K562 (cell line): ENCODE data around the gene BCO1. TPM values are rescaled to one million over a fixed set of nuclear protein-coding genes. Genes with fewer than 3 reads are reported as not detected.

Experiments used
- ADNP ChIP-seq: fragments of 200-800 bp; sonication (Bioruptor generic); IDR thresholded peaks from 2 replicates; pipeline ENCODE4 v1.6.1; 2016; ENCODE audit warnings: missing genetic modification characterization, missing compliant biosample characterization
- CCNT2 ChIP-seq: IDR thresholded peaks from 2 replicates; pipeline ENCODE4 v1.6.1; 2011; ENCODE audit warnings: borderline replicate concordance, low read depth, mild to moderate bottlenecking, moderate library complexity, mixed read lengths, low read length; ENCODE audit not compliant: insufficient read length; ENCODE audit errors: extremely low read depth
- CGGBP1 ChIP-seq: fragments of 250-450 bp; sonication (Bioruptor Pico); IDR thresholded peaks from 2 replicates; pipeline ENCODE4 v1.9.0; 2021; ENCODE audit warnings: mild to moderate bottlenecking
- CHD4 ChIP-seq: fragments of 200-600 bp; sonication (generic); IDR thresholded peaks from 3 replicates; pipeline ENCODE4 v1.6.1; 2012; ENCODE audit warnings: low read depth, mild to moderate bottlenecking, mixed read lengths, low read length, inconsistent platforms; ENCODE audit not compliant: insufficient read depth, insufficient replicate concordance, poor library complexity, severe bottlenecking
- ETS2 ChIP-seq: IDR thresholded peaks from 2 replicates; pipeline ENCODE4 v1.6.1; 2016; ENCODE audit warnings: borderline replicate concordance, missing genetic modification characterization, mild to moderate bottlenecking, moderate library complexity, missing compliant biosample characterization; ENCODE audit not compliant: poor library complexity, severe bottlenecking
- HDAC1 ChIP-seq, 2 experiments: fragments of 450-650 bp; IDR thresholded peaks; 2 replicates each; pipeline ENCODE4 v1.6.1; 2016 to 2017; ENCODE audit warnings: inconsistent platforms in 1 of 2, mild to moderate bottlenecking in 1 of 2, moderate library complexity in 1 of 2
- MAFF ChIP-seq: IDR thresholded peaks from 2 replicates; pipeline ENCODE4 v1.6.1; 2012; ENCODE audit warnings: low read length, improper control_type of control experiment
- NFE2 ChIP-seq: IDR thresholded peaks from 2 replicates; pipeline ENCODE4 v1.6.1; 2014; ENCODE audit warnings: antibody characterized with exemption, low read depth
- NFXL1 ChIP-seq: fragments of 450-650 bp; formaldehyde crosslinking; IDR thresholded peaks from 2 replicates; pipeline ENCODE4 v1.4.0; 2021; ENCODE audit warnings: mild to moderate bottlenecking
- NR0B1 ChIP-seq: fragments of 450-650 bp; IDR thresholded peaks from one replicate; pipeline ENCODE4 v1.6.1; 2018; ENCODE audit warnings: mild to moderate bottlenecking, moderate library complexity; ENCODE audit not compliant: partially characterized antibody
- NR2F6 ChIP-seq: fragments of 450-650 bp; formaldehyde crosslinking; IDR thresholded peaks from 2 replicates; pipeline ENCODE4 v1.4.0; 2020; ENCODE audit warnings: mild to moderate bottlenecking
- PPARD ChIP-seq: fragments of 250-450 bp; sonication (Bioruptor Pico); IDR thresholded peaks from 2 replicates; pipeline ENCODE4 v1.8.0; 2022; ENCODE audit warnings: inconsistent platforms, mild to moderate bottlenecking, moderate library complexity
- RBM39 ChIP-seq: fragments of 200-400 bp; formaldehyde crosslinking; optimal IDR thresholded peaks from 2 replicates; pipeline ENCODE3; 2018; ENCODE audit warnings: low read depth, low read length
- RFX5 ChIP-seq: IDR thresholded peaks from 2 replicates; pipeline ENCODE4 v1.6.1; 2011; ENCODE audit warnings: low read depth, mild to moderate bottlenecking, improper control_type of control experiment, low read length
- SIX5 ChIP-seq, 2 experiments: IDR thresholded peaks; 2 replicates each; pipeline ENCODE4 v1.6.1; 2011; ENCODE audit warnings: low read length in 2 of 2, borderline replicate concordance in 1 of 2, low read depth in 1 of 2, mild to moderate bottlenecking in 1 of 2, moderate library complexity in 1 of 2; ENCODE audit not compliant: insufficient read depth in 1 of 2
- SMARCA5 ChIP-seq: fragments of 450-650 bp; IDR thresholded peaks from 2 replicates; pipeline ENCODE4 v1.6.1; 2016
- SRSF1 ChIP-seq: fragments of 200-400 bp; formaldehyde crosslinking; IDR thresholded peaks from 2 replicates; pipeline ENCODE4 v1.6.1; 2017; ENCODE audit warnings: mild to moderate bottlenecking, low read depth, low read length, moderate library complexity
- STAT5A ChIP-seq: IDR thresholded peaks from 2 replicates; pipeline ENCODE4 v1.6.1; 2012; ENCODE audit warnings: low read length, inconsistent platforms, borderline replicate concordance
- STAT5B ChIP-seq: fragments of 250-450 bp; sonication (Bioruptor Pico); IDR thresholded peaks from 2 replicates; pipeline ENCODE4 v1.8.0; 2021; ENCODE audit warnings: mild to moderate bottlenecking, inconsistent platforms
- TARDBP ChIP-seq: fragments of 450-650 bp; IDR thresholded peaks from 2 replicates; pipeline ENCODE4 v1.6.1; 2016
- TCFL5 ChIP-seq: fragments of 250-450 bp; sonication (Bioruptor Pico); conservative IDR thresholded peaks from 2 replicates; pipeline ENCODE4 v1.6.1; 2021; ENCODE audit warnings: mild to moderate bottlenecking, moderate library complexity, matching md5 sums
- YBX1 ChIP-seq: fragments of 450-650 bp; IDR thresholded peaks from 2 replicates; pipeline ENCODE4 v1.7.1; 2016; ENCODE audit warnings: mild to moderate bottlenecking
- YY1 ChIP-seq, 3 experiments: IDR thresholded peaks; 2 replicates each; pipeline ENCODE4 v1.6.1; 2011; ENCODE audit warnings: low read length in 2 of 3, mild to moderate bottlenecking in 2 of 3, moderate library complexity in 2 of 3, borderline replicate concordance in 1 of 3, control low read depth in 1 of 3, low read depth in 1 of 3; ENCODE audit not compliant: insufficient read depth in 3 of 3, insufficient replicate concordance in 2 of 3, control insufficient read depth in 1 of 3, insufficient read length in 1 of 3; ENCODE audit errors: extremely low read depth in 1 of 3
- ZFP36 ChIP-seq: fragments of 150-350 bp; IDR thresholded peaks from 2 replicates; pipeline ENCODE4 v1.6.1; 2018; ENCODE audit warnings: low read length, low read depth; ENCODE audit not compliant: partially characterized antibody
- ZNF316 ChIP-seq: fragments of 450-650 bp; IDR thresholded peaks from 2 replicates; pipeline ENCODE4 v1.6.1; 2016
- ZNF444 ChIP-seq: fragments of 250-450 bp; sonication (Bioruptor Pico); IDR thresholded peaks from 2 replicates; pipeline ENCODE4 v1.4.0; 2020; ENCODE audit warnings: mild to moderate bottlenecking, moderate library complexity
- ZNF449 ChIP-seq: fragments of 250-450 bp; sonication (Bioruptor Pico); IDR thresholded peaks from 2 replicates; pipeline ENCODE4 v1.8.0; 2022; ENCODE audit warnings: moderate library complexity, mild to moderate bottlenecking, inconsistent platforms
- ZNF699 ChIP-seq: fragments of 250-450 bp; sonication (Bioruptor Pico); IDR thresholded peaks from 2 replicates; pipeline ENCODE4 v1.8.0; 2021; ENCODE audit warnings: mild to moderate bottlenecking, moderate library complexity; ENCODE audit not compliant: insufficient replicate concordance
- polyA plus RNA-seq, 8 experiments: library from polyadenylated mRNA; depleted of rRNA in 4 of 8; stranded (reverse) in 5 of 8; unstranded in 3 of 8; fragments of >200 nt; fragmentation: Nextera tagmentation in 2 of 8; fragmentation: Illumina TruSeq in 1 of 8; extraction: Ambion mirVana in 2 of 8; extraction: Trizol in 1 of 8; gene quantifications; 2 replicates each; pipeline versions ENCODE4 v1.2.1 to v1.2.3, GENCODE V29; 2011 to 2014; ENCODE audit warnings: inconsistent platforms in 1 of 8, missing spikeins in 1 of 8
- total RNA-seq, 7 experiments: library from RNA; depleted of rRNA in 6 of 7; stranded (reverse); fragments of >200 nt in 6 of 7; fragmentation: Illumina TruSeq in 2 of 7; extraction: Trizol in 2 of 7; gene quantifications; 2 replicates each; pipeline versions ENCODE4 v1.2.1 to v1.2.3, GENCODE V29; 2011 to 2021; ENCODE audit warnings: low replicate concordance in 1 of 7

The BCO1 gene
- total and polyA plus RNA-seq, 9 of the 15 experiments (the other 6 are each of a cell fraction or from before 2014, with no cell fraction given): not detected

GRCh38 chr16:81219151-81219550 lies 19.3 kb upstream of the BCO1 start (continued):
- TF ChIP-seq ETS2 (tag): no peak
- no peak for TF ChIP-seq SRSF1
- TF ChIP-seq NFE2: peak; percentile 18; the same call in 1 of the 2 replicates
- TF ChIP-seq RBM39: no peak
- TF ChIP-seq PPARD (CRISPR knock-in tag): no peak
- no peak for TF ChIP-seq CCNT2
- no peak for TF ChIP-seq CGGBP1 (CRISPR knock-in tag)
- TF ChIP-seq ZFP36: no peak
- TF ChIP-seq ZNF699 (CRISPR knock-in tag): no peak
- TF ChIP-seq SMARCA5: peak; percentile 71; the same call in 1 of the 2 replicates
- TF ChIP-seq NR0B1: no peak
- peak; percentile 87 for TF ChIP-seq ADNP (tag)
- peak; percentile 51 for TF ChIP-seq CHD4
- TF ChIP-seq STAT5A: no peak
- TF ChIP-seq TCFL5 (CRISPR knock-in tag): no peak
- TF ChIP-seq YY1 (IDR thresholded peaks at IDR 0.05; ENCODE audit: borderline replicate concordance in 1 of 3, control insufficient read depth in 1 of 3, extremely low read depth in 1 of 3, insufficient read depth in 3 of 3, insufficient read length in 1 of 3, insufficient replicate concordance in 2 of 3, low read depth in 1 of 3, low read length in 2 of 3): no peak
- TF ChIP-seq ZNF449 (CRISPR knock-in tag): no peak
- no peak for TF ChIP-seq NFXL1 (CRISPR knock-in tag)
- peak; percentile 37; the same call in 1 of the 2 replicates for TF ChIP-seq MAFF
- TF ChIP-seq ZNF316: peak; percentile 62
- TF ChIP-seq NR2F6 (CRISPR knock-in tag): no peak
- no peak for TF ChIP-seq RFX5
- no peak for TF ChIP-seq TARDBP
- TF ChIP-seq STAT5B (CRISPR knock-in tag): no peak
- 0 out of 4 replicates have a peak, but pooled peaks of 1 of the 2 experiments have one; percentile 28 for TF ChIP-seq HDAC1 (IDR thresholded peaks at IDR 0.05)
- no peak for TF ChIP-seq SIX5 (IDR thresholded peaks at IDR 0.05; ENCODE audit: borderline replicate concordance in 1 of 2, insufficient read depth in 1 of 2, low read depth in 1 of 2, low read length in 2 of 2)
- TF ChIP-seq ZNF444 (CRISPR knock-in tag): no peak
- TF ChIP-seq YBX1: no peak
